ENCODE data around the gene HSPB2.
"Not testable (repeated sequence)": the region's sequence is repeated elsewhere in the genome, so short reads cannot be mapped to it uniquely, and the experiment has no call there.

The HSPB2 gene

GRCh38 chr11:111916768-111917167, 4.2 kb downstream of the HSPB2 start:
- DNase-seq = no peak

- no peak for DNase-seq
Observed at GRCh38 chr11:111917312-111917711, 4.8 kb downstream of the HSPB2 start.

- no peak for DNase-seq
Observed at GRCh38 chr11:111917788-111918187, 5.3 kb downstream of the HSPB2 start.

- no peak for DNase-seq
Observed at GRCh38 chr11:111918390-111919256, 6.1 kb downstream of the HSPB2 start, which contains the start of gene C11orf52. Gene C11orf52, plus strand, starts transcription at chr11:111918913. Its CDS starts 60 bp downstream, at chr11:111918973.

GRCh38 chr11:111920908-111921307, 8.4 kb downstream of the HSPB2 start:
- DNase-seq = no peak

- no peak for DNase-seq
Observed at GRCh38 chr11:111921541-111922230, 9.2 kb downstream of the HSPB2 start.

GRCh38 chr11:111922803-111923202, 10.3 kb downstream of the HSPB2 start:
- no peak for DNase-seq

GRCh38 chr11:111923351-111923788, 10.8 kb downstream of the HSPB2 start:
- DNase-seq = no peak

- DNase-seq = no peak
Observed at GRCh38 chr11:111923951-111924350, 11.4 kb downstream of the HSPB2 start.

GRCh38 chr11:111925953-111926352, 13.4 kb downstream of the HSPB2 start:
- DNase-seq = no peak

GRCh38 chr11:111926505-111927391, 14.2 kb downstream of the HSPB2 start:
- peak; percentile 97 for DNase-seq

GRCh38 chr11:111930472-111930871, 17.9 kb downstream of the HSPB2 start:
- DNase-seq = no peak

- peak; percentile 80 for DNase-seq
Observed at GRCh38 chr11:111932611-111932950, 20.0 kb downstream of the HSPB2 start.

- DNase-seq = not testable (repeated sequence)
Observed at GRCh38 chr11:111933176-111933575, 20.6 kb downstream of the HSPB2 start.

- no peak for DNase-seq
Observed at GRCh38 chr11:111933872-111934271, 21.3 kb downstream of the HSPB2 start.

- no peak for DNase-seq
Observed at GRCh38 chr11:111934306-111934705, 21.8 kb downstream of the HSPB2 start.

GRCh38 chr11:111935317-111936039, 22.9 kb downstream of the HSPB2 start:
- peak; percentile 51 for DNase-seq

GRCh38 chr11:111936040-111936540, 23.6 kb downstream of the HSPB2 start:
- DNase-seq = no peak

GRCh38 chr11:111937461-111937769, 24.9 kb downstream of the HSPB2 start:
- peak; percentile 10 for DNase-seq

GRCh38 chr11:111937844-111938243, 25.3 kb downstream of the HSPB2 start:
- DNase-seq = no peak

GRCh38 chr11:111938687-111939160, 26.2 kb downstream of the HSPB2 start:
- peak; percentile 73 for DNase-seq
